CD4-positive, alpha-beta T cell (primary cell): ENCODE data around the gene HM13. TPM values are rescaled to one million over a fixed set of nuclear protein-coding genes. Genes with fewer than 3 reads are reported as not detected.

Experiments
- ATAC-seq: fragments of 200-7000 bp; cut with Tn5 transposase; one replicate; pipeline ENCODE4 v1.10.0; 2022; ENCODE audit warnings: mild to moderate bottlenecking; ENCODE audit not compliant: poor library complexity
- CTCF ChIA-PET: fragments of 350-600 bp; sonication (Branson Sonifier 250); formaldehyde crosslinking; loops from one replicate; lab custom pipeline; 2021; ENCODE audit warnings: antibody characterized with exemption, inconsistent platforms; lab: Charles Lee
- POLR2A ChIA-PET: fragments of 350-600 bp; sonication (Branson Sonifier 250); formaldehyde crosslinking; loops from one replicate; lab custom pipeline; 2021; ENCODE audit warnings: antibody characterized with exemption, inconsistent platforms; lab: Charles Lee
- DNase-seq, 14 experiments: peaks; one replicate each; pipeline ENCODE4 v3.0.0-alpha.2; 2013 to 2020; ENCODE audit warnings: mixed read lengths in 2 of 14
- H3K27ac ChIP-seq, 2 donors: one replicate each; pipeline versions ENCODE4 v1.5.1 to v1.7.0; 2013; ENCODE audit warnings: low read length in 2 of 2, low read depth in 1 of 2, mild to moderate bottlenecking in 1 of 2
- H3K27me3 ChIP-seq, 2 experiments: 1 replicate in 1 of 2; 2 replicates in 1 of 2; pipeline versions ENCODE4 v1.6.1 to v1.7.0; 2013; ENCODE audit warnings: low read length in 2 of 2, control low read depth in 1 of 2, mild to moderate bottlenecking in 1 of 2, moderate library complexity in 1 of 2; ENCODE audit not compliant: insufficient read depth in 2 of 2, control insufficient read depth in 1 of 2
- H3K36me3 ChIP-seq: one replicate; pipeline ENCODE4 v1.6.1; 2013; ENCODE audit warnings: low read length, control low read depth; ENCODE audit not compliant: insufficient read depth
- H3K4me1 ChIP-seq: one replicate; pipeline ENCODE4 v1.6.1; 2013; ENCODE audit warnings: low read length, control low read depth; ENCODE audit not compliant: insufficient read depth
- H3K4me3 ChIP-seq: one replicate; pipeline ENCODE4 v1.5.1; 2013; ENCODE audit warnings: mild to moderate bottlenecking, low read length, moderate library complexity
- H3K9me3 ChIP-seq, 2 experiments: 1 replicate in 1 of 2; 2 replicates in 1 of 2; pipeline versions ENCODE4 v1.6.1 to v1.7.0; 2013; ENCODE audit warnings: low read length in 2 of 2, mild to moderate bottlenecking in 2 of 2, control low read depth in 1 of 2, moderate library complexity in 1 of 2; ENCODE audit not compliant: control insufficient read depth in 1 of 2, insufficient read depth in 1 of 2
- H3K27ac Mint-ChIP-seq: one replicate; pipeline ENCODE4 v1.8.0; 2020; ENCODE audit warnings: mixed read lengths
- H3K27me3 Mint-ChIP-seq: one replicate; pipeline ENCODE4 v1.8.0; 2021; ENCODE audit warnings: mixed read lengths
- H3K36me3 Mint-ChIP-seq: one replicate; pipeline ENCODE4 v1.8.0; 2021; ENCODE audit warnings: low read depth, mixed read lengths
- H3K4me1 Mint-ChIP-seq: one replicate; pipeline ENCODE4 v1.8.0; 2021; ENCODE audit warnings: low read depth, mixed read lengths
- H3K4me3 Mint-ChIP-seq: one replicate; pipeline ENCODE4 v1.8.0; 2020; ENCODE audit warnings: mild to moderate bottlenecking, mixed read lengths
- H3K9me3 Mint-ChIP-seq: one replicate; pipeline ENCODE4 v1.8.0; 2020; ENCODE audit warnings: mixed read lengths
- intact Hi-C, 2 experiments: fragments of 100-400 bp; cut with DNase I in 1 of 2; cut with micrococcal nuclease in 1 of 2; formaldehyde crosslinking; loops; one replicate each; pipeline versions ENCODE4 v1.15.1 to v1.9.0; 2023 to 2025; cut with DNase I, micrococcal nuclease
- total RNA-seq, 174 experiments: library from RNA in 2 of 174; stranded (reverse) in 2 of 174; gene quantifications; one replicate each; pipeline ENCODE4 v1.2.3 and lab custom pipeline; 2021 to 2026
- TF ChIP-seq, protein P1 (sequence below): fragments of 200-600 bp; IDR thresholded peaks from one replicate; pipeline ENCODE4 v1.8.0; 2022; ENCODE audit warnings: antibody characterized with exemption, mild to moderate bottlenecking

HM13 gene
- total RNA-seq, 2 experiments from 2014 or later: 97.8 to 113 TPM

DNA sequence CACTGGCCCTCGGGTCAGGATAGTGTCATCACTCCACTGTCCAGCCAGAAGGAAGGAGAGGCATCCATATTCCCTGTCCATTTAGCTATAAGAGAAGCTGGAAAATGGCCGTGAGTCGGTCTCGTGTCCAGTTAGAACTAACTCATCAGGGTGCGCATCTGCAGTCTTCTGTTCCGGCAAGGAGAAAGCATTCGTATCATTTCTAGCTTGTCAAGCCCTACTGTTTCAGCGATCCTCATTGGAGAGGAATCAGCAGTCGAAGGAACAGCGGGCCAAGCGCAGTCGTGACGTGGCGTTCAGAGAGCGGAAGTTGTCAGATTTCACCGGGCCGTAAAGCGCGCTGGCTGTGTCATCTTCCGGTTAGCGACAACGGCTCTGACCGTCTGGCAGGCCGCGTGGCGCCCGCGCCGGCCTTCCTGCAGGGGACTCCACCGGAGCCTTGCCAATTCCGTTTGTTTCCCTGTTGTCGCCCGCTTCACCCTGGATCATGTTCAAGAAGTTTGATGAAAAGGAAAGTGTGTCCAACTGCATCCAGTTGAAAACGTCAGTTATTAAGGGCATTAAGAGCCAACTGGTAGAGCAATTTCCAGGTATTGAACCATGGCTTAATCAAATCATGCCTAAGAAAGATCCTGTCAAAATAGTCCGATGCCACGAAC lies 32.9 kb downstream of the HM13 start:
- POLR2A ChIA-PET: interaction anchor here (1.1 to 1.5 kb wide), 2 partner anchors 26 to 57 kb away, joined by 3 read pairs; no protein-coding TSS in a partner anchor
- Mint-ChIP-seq H3K36me3 (peaks cover 89% of the 10 kb centered on the region), H3K9me3 (no peaks in the 10 kb centered on the region), H3K27ac (peak overlapping the region; percentile 99), H3K27me3 (no peaks in the 10 kb centered on the region), H3K4me3 (peak overlapping the region; percentile 94), H3K4me1 (peaks cover 23% of the 10 kb centered on the region)
- Histone ChIP-seq H3K27me3 (no peaks in the 10 kb centered on the region), H3K9me3 (no peaks in the 10 kb centered on the region), H3K4me3 (peak overlapping the region; percentile 64), H3K4me1 (peaks cover 23% of the 10 kb centered on the region), H3K27ac (peak overlapping the region; percentile 71 to 93), H3K36me3 (peaks cover 65% of the 10 kb centered on the region)
- TF ChIP-seq, protein P1, sequence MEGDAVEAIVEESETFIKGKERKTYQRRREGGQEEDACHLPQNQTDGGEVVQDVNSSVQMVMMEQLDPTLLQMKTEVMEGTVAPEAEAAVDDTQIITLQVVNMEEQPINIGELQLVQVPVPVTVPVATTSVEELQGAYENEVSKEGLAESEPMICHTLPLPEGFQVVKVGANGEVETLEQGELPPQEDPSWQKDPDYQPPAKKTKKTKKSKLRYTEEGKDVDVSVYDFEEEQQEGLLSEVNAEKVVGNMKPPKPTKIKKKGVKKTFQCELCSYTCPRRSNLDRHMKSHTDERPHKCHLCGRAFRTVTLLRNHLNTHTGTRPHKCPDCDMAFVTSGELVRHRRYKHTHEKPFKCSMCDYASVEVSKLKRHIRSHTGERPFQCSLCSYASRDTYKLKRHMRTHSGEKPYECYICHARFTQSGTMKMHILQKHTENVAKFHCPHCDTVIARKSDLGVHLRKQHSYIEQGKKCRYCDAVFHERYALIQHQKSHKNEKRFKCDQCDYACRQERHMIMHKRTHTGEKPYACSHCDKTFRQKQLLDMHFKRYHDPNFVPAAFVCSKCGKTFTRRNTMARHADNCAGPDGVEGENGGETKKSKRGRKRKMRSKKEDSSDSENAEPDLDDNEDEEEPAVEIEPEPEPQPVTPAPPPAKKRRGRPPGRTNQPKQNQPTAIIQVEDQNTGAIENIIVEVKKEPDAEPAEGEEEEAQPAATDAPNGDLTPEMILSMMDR: no peak
- CTCF ChIA-PET: interaction anchor here (2.4 to 2.8 kb wide), 2 partner anchors 13 to 66 kb away, joined by 8 to 16 read pairs; no protein-coding TSS in a partner anchor
- ATAC-seq (peak; percentile 82), DNase-seq (peak; percentile 61 to 93 (median 74))
- intact Hi-C loops: loop anchor here in 1 of 2 experiments (5.0 kb wide), 1 partner anchor 35 kb away; the partner anchor contains the start of gene HM13

DNA sequence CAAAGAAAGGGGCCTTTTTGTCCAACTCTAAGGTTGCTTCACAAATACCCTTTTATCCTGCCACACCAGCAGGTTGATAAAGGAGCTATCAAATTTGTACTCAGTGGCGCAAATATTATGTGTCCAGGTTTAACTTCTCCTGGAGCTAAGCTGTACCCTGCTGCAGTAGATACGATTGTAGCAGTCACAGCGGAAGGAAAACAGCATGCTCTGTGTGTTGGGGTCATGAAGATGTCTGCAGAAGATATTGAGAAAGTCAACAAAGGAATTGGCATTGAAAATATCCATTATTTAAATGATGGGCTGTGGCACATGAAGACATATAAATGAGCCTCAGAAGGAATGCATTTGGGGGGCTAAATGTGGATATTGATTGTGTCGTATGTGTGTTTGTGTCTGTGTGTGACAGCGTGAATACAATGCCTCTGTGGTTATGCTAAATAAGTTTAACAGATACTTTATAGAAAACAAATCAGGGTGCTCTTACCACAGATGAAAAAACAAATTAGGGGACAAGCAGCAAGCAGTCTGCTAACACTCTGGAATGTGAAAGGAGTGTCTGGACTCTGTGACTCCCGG lies 33.6 kb downstream of the HM13 start:
- Histone ChIP-seq H3K36me3 (peaks cover 65% of the 10 kb centered on the region), H3K4me1 (peaks cover 20% of the 10 kb centered on the region), H3K9me3 (no peaks in the 10 kb centered on the region), H3K27me3 (no peaks in the 10 kb centered on the region), H3K27ac (peak overlapping the region in 1 of 2 donors; percentile 93), H3K4me3 (peak overlapping the region; percentile 64)
- peak overlapping the region; percentile 94 for H3K4me3 Mint-ChIP-seq
- H3K27me3 Mint-ChIP-seq: no peaks in the 10 kb centered on the region
- H3K9me3 Mint-ChIP-seq: no peaks in the 10 kb centered on the region
- H3K36me3 Mint-ChIP-seq: peaks cover 89% of the 10 kb centered on the region
- POLR2A ChIA-PET: interaction anchor here (1.1 to 1.5 kb wide), 2 partner anchors 25 to 57 kb away, joined by 3 read pairs; no protein-coding TSS in a partner anchor
- TF ChIP-seq, protein P1: no peak
- ATAC-seq (peak; percentile 7), DNase-seq (no peak)
- peaks cover 21% of the 10 kb centered on the region for H3K4me1 Mint-ChIP-seq
- peak overlapping the region; percentile 99 for H3K27ac Mint-ChIP-seq
- intact Hi-C loops: loop anchor here in 1 of 2 experiments (5.0 kb wide), 1 partner anchor 36 kb away; the partner anchor contains the start of gene HM13
- CTCF ChIA-PET: interaction anchor here (2.4 to 2.8 kb wide), 2 partner anchors 13 to 65 kb away, joined by 8 to 16 read pairs; no protein-coding TSS in a partner anchor

DNA sequence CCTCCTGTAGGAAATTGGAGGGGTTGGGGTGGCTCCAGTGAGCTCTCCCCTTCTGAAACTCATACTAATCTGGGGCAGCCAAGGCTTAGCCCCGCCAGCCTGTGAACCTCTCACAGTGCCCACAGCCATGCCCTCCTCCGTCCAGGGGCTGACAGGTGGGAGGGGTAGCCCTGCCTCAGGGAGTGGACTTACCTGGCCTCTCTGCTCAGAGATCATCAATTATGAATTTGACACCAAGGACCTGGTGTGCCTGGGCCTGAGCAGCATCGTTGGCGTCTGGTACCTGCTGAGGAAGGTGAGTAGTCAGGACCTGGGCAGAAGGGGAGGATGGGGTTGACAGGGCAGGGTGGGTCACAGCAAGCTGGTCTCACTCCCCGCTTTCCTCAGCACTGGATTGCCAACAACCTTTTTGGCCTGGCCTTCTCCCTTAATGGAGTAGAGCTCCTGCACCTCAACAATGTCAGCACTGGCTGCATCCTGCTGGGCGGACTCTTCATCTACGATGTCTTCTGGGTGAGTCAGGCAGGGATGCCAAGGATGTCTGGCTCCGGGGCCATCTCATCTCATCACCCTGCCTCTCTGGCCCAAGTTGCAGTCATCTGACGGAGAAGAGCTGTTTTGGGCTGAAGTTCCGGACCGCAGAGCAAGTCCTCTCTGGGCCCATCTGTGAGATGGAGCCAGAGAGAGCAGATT lies 34.7 kb downstream of the HM13 start:
- peak overlapping the region; percentile 94 for H3K4me3 Mint-ChIP-seq
- no peaks in the 10 kb centered on the region for H3K9me3 ChIP-seq
- no peak overlapping the region for H3K27ac ChIP-seq
- H3K4me3 ChIP-seq: no peak overlapping the region
- H3K36me3 Mint-ChIP-seq: peaks cover 86% of the 10 kb centered on the region
- H3K4me1 Mint-ChIP-seq: peaks cover 21% of the 10 kb centered on the region
- intact Hi-C loops: loop anchor here in 1 of 2 experiments (5.0 kb wide), 1 partner anchor 37 kb away; the partner anchor contains the start of gene HM13
- ChIA-PET CTCF (interaction anchor here (1.3 to 2.8 kb wide), 3 partner anchors 11 to 64 kb away, joined by 4 to 16 read pairs (median 8); no protein-coding TSS in a partner anchor), POLR2A (no interaction called here)
- ATAC-seq: no peak
- H3K27me3 Mint-ChIP-seq: no peaks in the 10 kb centered on the region
- H3K27me3 ChIP-seq: no peaks in the 10 kb centered on the region
- H3K4me1 ChIP-seq: peaks cover 20% of the 10 kb centered on the region
- TF ChIP-seq, protein P1: no peak
- DNase-seq: no peak
- peaks cover 68% of the 10 kb centered on the region for H3K36me3 ChIP-seq
- peak overlapping the region; percentile 99 for H3K27ac Mint-ChIP-seq
- H3K9me3 Mint-ChIP-seq: no peaks in the 10 kb centered on the region
